Measurements from ENCODE around the gene NAPA.

The NAPA gene

GRCh38 chr19:47494211-47494547, 20.7 kb downstream of the NAPA start:
- Histone ChIP-seq H3K9me3 (ENCODE audit: control insufficient read depth in 2 of 2, low read length in 2 of 2) (no peaks in the 10 kb centered on the region), H3K4me3 (ENCODE audit: low read length in 2 of 2) (no peak overlapping the region), H3K9ac (ENCODE audit: low read depth in 1 of 2, low read length in 2 of 2) (no peak overlapping the region), H3K27ac (ENCODE audit: low read depth in 2 of 2, low read length in 2 of 2) (no peak overlapping the region), H3K4me1 (ENCODE audit: control insufficient read depth in 2 of 2, insufficient read depth in 2 of 2, low read length in 2 of 2) (no peaks in the 10 kb centered on the region), H3K36me3 (ENCODE audit: control insufficient read depth in 2 of 2, insufficient read depth in 2 of 2, low read length in 2 of 2) (peaks cover 65 to 71% of the 10 kb centered on the region in 2 donors), H3K27me3 (ENCODE audit: control insufficient read depth in 2 of 2, insufficient read depth in 2 of 2, low read length in 2 of 2) (no peaks in the 10 kb centered on the region)

- H3K27me3 ChIP-seq (ENCODE audit: control insufficient read depth in 2 of 2, insufficient read depth in 2 of 2, low read length in 2 of 2) = no peaks in the 10 kb centered on the region
- H3K36me3 ChIP-seq (ENCODE audit: control insufficient read depth in 2 of 2, insufficient read depth in 2 of 2, low read length in 2 of 2) = peaks cover 62 to 65% of the 10 kb centered on the region in 2 donors
- H3K9me3 ChIP-seq (ENCODE audit: control insufficient read depth in 2 of 2, low read length in 2 of 2) = no peaks in the 10 kb centered on the region
- no peaks in the 10 kb centered on the region for H3K4me1 ChIP-seq (ENCODE audit: control insufficient read depth in 2 of 2, insufficient read depth in 2 of 2, low read length in 2 of 2)
- no peak overlapping the region for H3K9ac ChIP-seq (ENCODE audit: low read depth in 1 of 2, low read length in 2 of 2)
- no peak overlapping the region for H3K27ac ChIP-seq (ENCODE audit: low read depth in 2 of 2, low read length in 2 of 2)
- H3K4me3 ChIP-seq (ENCODE audit: low read length in 2 of 2) = no peak overlapping the region
Measured at GRCh38 chr19:47493378-47494210, 21.3 kb downstream of the NAPA start.

- peaks cover 57 to 59% of the 10 kb centered on the region in 2 donors for H3K36me3 ChIP-seq (ENCODE audit: control insufficient read depth in 2 of 2, insufficient read depth in 2 of 2, low read length in 2 of 2)
Measured at GRCh38 chr19:47492571-47493377, 22.1 kb downstream of the NAPA start.

GRCh38 chr19:47492137-47492533, 22.7 kb downstream of the NAPA start:
- peaks cover 52 to 54% of the 10 kb centered on the region in 2 donors for H3K36me3 ChIP-seq (ENCODE audit: control insufficient read depth in 2 of 2, insufficient read depth in 2 of 2, low read length in 2 of 2)

More at GRCh38 chr19:47492571-47493377, 22.1 kb downstream of the NAPA start:
- Histone ChIP-seq H3K4me1 (ENCODE audit: control insufficient read depth in 2 of 2, insufficient read depth in 2 of 2, low read length in 2 of 2) (no peaks in the 10 kb centered on the region), H3K9me3 (ENCODE audit: control insufficient read depth in 2 of 2, low read length in 2 of 2) (no peaks in the 10 kb centered on the region), H3K9ac (ENCODE audit: low read depth in 1 of 2, low read length in 2 of 2) (no peak overlapping the region), H3K27me3 (ENCODE audit: control insufficient read depth in 2 of 2, insufficient read depth in 2 of 2, low read length in 2 of 2) (no peaks in the 10 kb centered on the region), H3K4me3 (ENCODE audit: low read length in 2 of 2) (no peak overlapping the region), H3K27ac (ENCODE audit: low read depth in 2 of 2, low read length in 2 of 2) (no peak overlapping the region)

GRCh38 chr19:47491358-47492136, 23.3 kb downstream of the NAPA start:
- Histone ChIP-seq H3K9ac (ENCODE audit: low read depth in 1 of 2, low read length in 2 of 2) (no peak overlapping the region), H3K4me3 (ENCODE audit: low read length in 2 of 2) (no peak overlapping the region), H3K36me3 (ENCODE audit: control insufficient read depth in 2 of 2, insufficient read depth in 2 of 2, low read length in 2 of 2) (peaks cover 47 to 53% of the 10 kb centered on the region in 2 donors), H3K4me1 (ENCODE audit: control insufficient read depth in 2 of 2, insufficient read depth in 2 of 2, low read length in 2 of 2) (no peaks in the 10 kb centered on the region), H3K27me3 (ENCODE audit: control insufficient read depth in 2 of 2, insufficient read depth in 2 of 2, low read length in 2 of 2) (no peaks in the 10 kb centered on the region), H3K9me3 (ENCODE audit: control insufficient read depth in 2 of 2, low read length in 2 of 2) (no peaks in the 10 kb centered on the region), H3K27ac (ENCODE audit: low read depth in 2 of 2, low read length in 2 of 2) (no peak overlapping the region)

More at GRCh38 chr19:47492137-47492533, 22.7 kb downstream of the NAPA start:
- no peak overlapping the region for H3K9ac ChIP-seq (ENCODE audit: low read depth in 1 of 2, low read length in 2 of 2)
- no peaks in the 10 kb centered on the region for H3K9me3 ChIP-seq (ENCODE audit: control insufficient read depth in 2 of 2, low read length in 2 of 2)
- H3K4me1 ChIP-seq (ENCODE audit: control insufficient read depth in 2 of 2, insufficient read depth in 2 of 2, low read length in 2 of 2) = no peaks in the 10 kb centered on the region
- H3K27ac ChIP-seq (ENCODE audit: low read depth in 2 of 2, low read length in 2 of 2) = no peak overlapping the region
- no peak overlapping the region for H3K4me3 ChIP-seq (ENCODE audit: low read length in 2 of 2)
- H3K27me3 ChIP-seq (ENCODE audit: control insufficient read depth in 2 of 2, insufficient read depth in 2 of 2, low read length in 2 of 2) = no peaks in the 10 kb centered on the region

GRCh38 chr19:47490847-47491246, 24.0 kb downstream of the NAPA start:
- Histone ChIP-seq H3K4me3 (ENCODE audit: low read length in 2 of 2) (no peak overlapping the region), H3K36me3 (ENCODE audit: control insufficient read depth in 2 of 2, insufficient read depth in 2 of 2, low read length in 2 of 2) (peaks cover 41 to 51% of the 10 kb centered on the region in 2 donors), H3K4me1 (ENCODE audit: control insufficient read depth in 2 of 2, insufficient read depth in 2 of 2, low read length in 2 of 2) (no peaks in the 10 kb centered on the region), H3K9me3 (ENCODE audit: control insufficient read depth in 2 of 2, low read length in 2 of 2) (no peaks in the 10 kb centered on the region), H3K27me3 (ENCODE audit: control insufficient read depth in 2 of 2, insufficient read depth in 2 of 2, low read length in 2 of 2) (no peaks in the 10 kb centered on the region), H3K27ac (ENCODE audit: low read depth in 2 of 2, low read length in 2 of 2) (no peak overlapping the region), H3K9ac (ENCODE audit: low read depth in 1 of 2, low read length in 2 of 2) (no peak overlapping the region)

- H3K4me3 ChIP-seq (ENCODE audit: low read length in 2 of 2) = no peak overlapping the region
- no peak overlapping the region for H3K9ac ChIP-seq (ENCODE audit: low read depth in 1 of 2, low read length in 2 of 2)
- H3K27ac ChIP-seq (ENCODE audit: low read depth in 2 of 2, low read length in 2 of 2) = no peak overlapping the region
- no peaks in the 10 kb centered on the region for H3K9me3 ChIP-seq (ENCODE audit: control insufficient read depth in 2 of 2, low read length in 2 of 2)
- H3K4me1 ChIP-seq (ENCODE audit: control insufficient read depth in 2 of 2, insufficient read depth in 2 of 2, low read length in 2 of 2) = no peaks in the 10 kb centered on the region
- no peaks in the 10 kb centered on the region for H3K27me3 ChIP-seq (ENCODE audit: control insufficient read depth in 2 of 2, insufficient read depth in 2 of 2, low read length in 2 of 2)
- peaks cover 37 to 48% of the 10 kb centered on the region in 2 donors for H3K36me3 ChIP-seq (ENCODE audit: control insufficient read depth in 2 of 2, insufficient read depth in 2 of 2, low read length in 2 of 2)
Measured at GRCh38 chr19:47490031-47490430, 24.8 kb downstream of the NAPA start.

GRCh38 chr19:47489072-47489914, 25.6 kb downstream of the NAPA start:
- no peaks in the 10 kb centered on the region for H3K9me3 ChIP-seq (ENCODE audit: control insufficient read depth in 2 of 2, low read length in 2 of 2)
- H3K27ac ChIP-seq (ENCODE audit: low read depth in 2 of 2, low read length in 2 of 2) = no peak overlapping the region
- H3K36me3 ChIP-seq (ENCODE audit: control insufficient read depth in 2 of 2, insufficient read depth in 2 of 2, low read length in 2 of 2) = peaks cover 37 to 48% of the 10 kb centered on the region in 2 donors
- H3K4me3 ChIP-seq (ENCODE audit: low read length in 2 of 2) = no peak overlapping the region
- H3K9ac ChIP-seq (ENCODE audit: low read depth in 1 of 2, low read length in 2 of 2) = no peak overlapping the region
- H3K4me1 ChIP-seq (ENCODE audit: control insufficient read depth in 2 of 2, insufficient read depth in 2 of 2, low read length in 2 of 2) = no peaks in the 10 kb centered on the region
- H3K27me3 ChIP-seq (ENCODE audit: control insufficient read depth in 2 of 2, insufficient read depth in 2 of 2, low read length in 2 of 2) = no peaks in the 10 kb centered on the region

Measured in mucosa of rectum (tissue), 2 donors.